GM18873 (cell line): ENCODE results near the gene TIMP1.
"Not testable (repeated sequence)": the region's sequence is repeated elsewhere in the genome, so short reads cannot be mapped to it uniquely, and the experiment has no call there.

Experiments used
- ATAC-seq: cut with Tn5 transposase; IDR thresholded peaks from one replicate; pipeline ENCODE4 v1.9.1; 2021; ENCODE audit warnings: mild to moderate bottlenecking, moderate library complexity, moderate number of reproducible peaks; ENCODE audit not compliant: unreplicated experiment, low FRiP score

TIMP1 gene

GRCh38 chrX:47596256-47596655 is 14.0 kb downstream of the TIMP1 start:
- no peak for ATAC-seq

GRCh38 chrX:47597222-47597621 is 15.0 kb downstream of the TIMP1 start:
- ATAC-seq: no peak

- not testable (repeated sequence) for ATAC-seq
Observed at GRCh38 chrX:47603125-47603524, 20.9 kb downstream of the TIMP1 start.

- no peak for ATAC-seq
Observed at GRCh38 chrX:47605024-47605423, 22.8 kb downstream of the TIMP1 start.

GRCh38 chrX:47607091-47607490 is 24.9 kb downstream of the TIMP1 start:
- no peak for ATAC-seq

- no peak for ATAC-seq
Observed at GRCh38 chrX:47608130-47608810, 26.0 kb downstream of the TIMP1 start.

- ATAC-seq: no peak
Observed at GRCh38 chrX:47610511-47610910, 28.3 kb downstream of the TIMP1 start.

- no peak for ATAC-seq
Observed at GRCh38 chrX:47611489-47611888, 29.3 kb downstream of the TIMP1 start.

- no peak for ATAC-seq
Observed at GRCh38 chrX:47611926-47612325, 29.7 kb downstream of the TIMP1 start.

- ATAC-seq: no peak
Observed at GRCh38 chrX:47612418-47612817, 30.2 kb downstream of the TIMP1 start.

GRCh38 chrX:47613082-47613481 is 30.8 kb downstream of the TIMP1 start:
- ATAC-seq: no peak

GRCh38 chrX:47614618-47615017 is 32.4 kb downstream of the TIMP1 start:
- no peak for ATAC-seq

- no peak for ATAC-seq
Observed at GRCh38 chrX:47618923-47619485, 36.8 kb downstream of the TIMP1 start.

GRCh38 chrX:47619486-47620302 is 37.5 kb downstream of the TIMP1 start, which contains the start of gene SYN1:
Gene SYN1 (minus strand): TSS chrX:47619857. CDS start chrX:47619728, 129 bp downstream.
- no peak for ATAC-seq

- ATAC-seq: no peak
Observed at GRCh38 chrX:47620303-47620685, 38.1 kb downstream of the TIMP1 start.

GRCh38 chrX:47621851-47622250 is 39.6 kb downstream of the TIMP1 start:
- no peak for ATAC-seq

GRCh38 chrX:47623540-47624027 is 41.3 kb downstream of the TIMP1 start:
- ATAC-seq: no peak

GRCh38 chrX:47625365-47625764 is 43.1 kb downstream of the TIMP1 start:
- ATAC-seq: no peak

GRCh38 chrX:47628982-47629381 is 46.7 kb downstream of the TIMP1 start:
- no peak for ATAC-seq

GRCh38 chrX:47629419-47630200 is 47.4 kb downstream of the TIMP1 start, which contains the start of gene CFP:
Gene CFP (minus strand): TSS chrX:47629930. CDS start chrX:47629844, 86 bp downstream.
- ATAC-seq: no peak
